GM13976 (cell line): ENCODE results near the gene MGA.

Experiments used
- DNase-seq: peaks from one replicate; pipeline ENCODE4 v3.0.0; 2012; ENCODE audit warnings: low spot score
- CTCF ChIP-seq: IDR thresholded peaks from 2 replicates; pipeline ENCODE4 v1.5.1; 2012; ENCODE audit warnings: borderline replicate concordance, mild to moderate bottlenecking; ENCODE audit not compliant: insufficient read depth; ENCODE audit errors: extremely low read depth, missing control alignments, control extremely low read depth
- in situ Hi-C: fragments of 300-500 bp; cut with MboI; formaldehyde crosslinking; loops from one replicate; pipeline ENCODE4 v1.12.0; 2022; ENCODE audit warnings: low sequenced_read_pairs, mixed read lengths, inconsistent platforms; ENCODE audit not compliant: unreplicated experiment

Gene MGA

GRCh38 chr15:41780727-41781126, 120.5 kb downstream of the MGA start:
- DNase-seq: no peak
- no peak for TF ChIP-seq CTCF
- in situ Hi-C loops: no loop called here

- TF ChIP-seq CTCF: no peak
- no peak for DNase-seq
- in situ Hi-C loops: no loop called here
Measured at GRCh38 chr15:41782371-41783282, 122.4 kb downstream of the MGA start.

GRCh38 chr15:41783296-41783695, 123.1 kb downstream of the MGA start:
- TF ChIP-seq CTCF: no peak
- no peak for DNase-seq
- in situ Hi-C loops: no loop called here

GRCh38 chr15:41788262-41788661, 128.1 kb downstream of the MGA start:
- no peak for TF ChIP-seq CTCF
- no peak for DNase-seq
- in situ Hi-C loops: no loop called here

GRCh38 chr15:41789236-41789635, 129.0 kb downstream of the MGA start:
- in situ Hi-C loops: no loop called here
- DNase-seq: no peak
- TF ChIP-seq CTCF: no peak

GRCh38 chr15:41789662-41790061, 129.5 kb downstream of the MGA start:
- no peak for TF ChIP-seq CTCF
- in situ Hi-C loops: no loop called here
- no peak for DNase-seq
